Activated CD4-positive, alpha-beta T cell treated with anti-CD3 and anti-CD28 coated beads for 36 hours (primary cell): ENCODE measurements around the gene XIRP1. TPM values are rescaled to one million over a fixed set of nuclear protein-coding genes. Genes with fewer than 3 reads are reported as not detected.

ENCODE experiments used
- ATAC-seq: fragments of 200-7000 bp; cut with Tn5 transposase; one replicate; pipeline ENCODE4 v1.10.0; 2021; ENCODE audit warnings: mild to moderate bottlenecking, moderate library complexity
- CTCF ChIA-PET: fragments of 350-600 bp; sonication (Branson Sonifier 250); formaldehyde crosslinking; loops from one replicate; lab custom pipeline; 2021; ENCODE audit warnings: antibody characterized with exemption; lab: Charles Lee
- POLR2A ChIA-PET: fragments of 350-600 bp; sonication (Branson Sonifier 250); formaldehyde crosslinking; loops from one replicate; lab custom pipeline; 2021; ENCODE audit warnings: antibody characterized with exemption, inconsistent platforms; lab: Charles Lee
- DNase-seq: peaks from one replicate; pipeline ENCODE4 v3.0.0-alpha.2; 2020
- H3K27ac Mint-ChIP-seq: one replicate; pipeline ENCODE4 v1.8.0; 2021; ENCODE audit warnings: mixed read lengths
- H3K27me3 Mint-ChIP-seq: one replicate; pipeline ENCODE4 v1.8.0; 2021; ENCODE audit warnings: mixed read lengths
- H3K36me3 Mint-ChIP-seq: one replicate; pipeline ENCODE4 v1.8.0; 2021; ENCODE audit warnings: low read depth, mixed read lengths
- H3K4me1 Mint-ChIP-seq: one replicate; pipeline ENCODE4 v1.8.0; 2021; ENCODE audit warnings: mixed read lengths
- H3K4me3 Mint-ChIP-seq: one replicate; pipeline ENCODE4 v1.8.0; 2021; ENCODE audit warnings: mild to moderate bottlenecking, moderate library complexity, mixed read lengths
- H3K9me3 Mint-ChIP-seq: one replicate; pipeline ENCODE4 v1.8.0; 2021; ENCODE audit warnings: low read depth, mixed read lengths
- intact Hi-C, 2 experiments: fragments of 100-400 bp; cut with DNase I in 1 of 2; cut with micrococcal nuclease in 1 of 2; formaldehyde crosslinking; loops; one replicate each; pipeline versions ENCODE4 v1.14.2 to v1.15.1; 2022 to 2024; cut with DNase I, micrococcal nuclease
- total RNA-seq, 2 experiments: library from RNA; stranded (reverse); gene quantifications; one replicate each; pipeline ENCODE4 v1.2.3, GENCODE V29; 2021

The XIRP1 gene
- total RNA-seq, 2 experiments from 2014 or later, result 1.4 to 2.2 TPM

DNA sequence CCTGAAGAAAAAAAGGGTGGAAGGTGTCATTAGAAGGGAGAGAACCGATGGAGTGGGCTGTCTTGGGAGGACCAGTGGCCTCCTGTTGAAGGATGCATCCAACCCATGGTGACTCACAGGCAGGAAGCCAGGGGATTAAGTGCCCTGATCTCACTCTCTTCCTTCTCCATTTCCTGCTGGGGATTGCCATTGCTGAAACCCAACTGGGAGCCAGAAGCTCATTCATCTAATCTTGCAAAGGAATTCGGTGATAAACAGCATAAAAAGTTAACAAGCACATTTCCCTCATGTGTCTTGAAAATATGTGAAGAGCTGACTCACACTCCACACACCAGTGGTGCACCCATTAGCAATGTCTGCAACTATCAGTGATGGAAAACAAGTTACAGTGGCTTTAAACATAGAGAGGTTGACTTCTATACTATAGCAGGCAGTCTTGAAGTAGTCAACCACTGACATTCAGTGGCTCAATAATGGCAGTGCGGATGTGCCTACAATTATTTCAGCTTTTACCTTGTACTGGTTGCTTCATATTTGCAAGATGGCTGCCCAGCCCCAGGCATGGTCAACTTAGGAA, 26.2 kb downstream of the XIRP1 start:
- Mint-ChIP-seq H3K4me3 (no peak overlapping the region), H3K9me3 (no peaks in the 10 kb centered on the region), H3K4me1 (peaks cover 16% of the 10 kb centered on the region), H3K36me3 (no peaks in the 10 kb centered on the region), H3K27ac (no peak overlapping the region), H3K27me3 (no peaks in the 10 kb centered on the region)
- ChIA-PET POLR2A (interaction anchor here (1.7 kb wide), 2 partner anchors 11 to 14 kb away, joined by 6 read pairs; no protein-coding TSS in a partner anchor), CTCF (interaction anchor here (1.3 to 3.6 kb wide), 7 partner anchors 8 to 122 kb away, joined by 3 to 17 read pairs (median 8); partner anchors contain the start of gene XIRP1)
- ATAC-seq, result peak; percentile 60
- DNase-seq, result no peak
- intact Hi-C loops, result no loop called here

DNA sequence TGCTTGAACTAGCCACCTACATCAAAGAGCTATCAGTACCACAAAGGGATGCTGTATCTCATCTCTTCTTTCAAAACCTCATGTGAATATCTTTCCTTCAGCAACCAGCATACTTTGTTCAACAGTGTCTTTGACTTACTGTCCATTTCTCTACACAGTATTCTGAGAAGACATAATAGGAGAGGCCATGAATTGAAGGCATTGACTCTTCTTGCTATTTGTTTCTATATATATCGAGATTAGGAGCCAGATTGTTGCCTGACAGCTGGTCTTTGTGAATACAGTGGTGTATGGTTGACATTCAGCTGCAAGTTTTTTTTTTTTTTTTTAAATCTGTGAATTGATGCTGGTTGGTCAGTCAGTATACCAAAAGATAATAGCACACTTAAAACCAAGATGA, 26.9 kb downstream of the XIRP1 start:
- no peak overlapping the region for H3K4me3 Mint-ChIP-seq
- POLR2A ChIA-PET, result no interaction called here
- no peaks in the 10 kb centered on the region for H3K9me3 Mint-ChIP-seq
- DNase-seq (no peak), ATAC-seq (no peak)
- H3K27me3 Mint-ChIP-seq, result no peaks in the 10 kb centered on the region
- intact Hi-C loops, result no loop called here
- peaks cover 16% of the 10 kb centered on the region for H3K4me1 Mint-ChIP-seq
- H3K27ac Mint-ChIP-seq, result no peak overlapping the region
- CTCF ChIA-PET, result interaction anchor here (0.8 to 2.4 kb wide), 3 partner anchors 10 to 26 kb away, joined by 4 to 8 read pairs (median 8); partner anchors contain the start of gene XIRP1
- H3K36me3 Mint-ChIP-seq, result no peaks in the 10 kb centered on the region

- Mint-ChIP-seq H3K4me1 (peaks cover 16% of the 10 kb centered on the region), H3K9me3 (no peaks in the 10 kb centered on the region), H3K4me3 (no peak overlapping the region), H3K27ac (no peak overlapping the region), H3K36me3 (no peaks in the 10 kb centered on the region), H3K27me3 (no peaks in the 10 kb centered on the region)
- CTCF ChIA-PET, result interaction anchor here (0.6 to 1.2 kb wide), 2 partner anchors 127 to 270 kb away, joined by 3 to 4 read pairs; no protein-coding TSS in a partner anchor
- POLR2A ChIA-PET, result no interaction called here
- intact Hi-C loops, result no loop called here
- ATAC-seq, result no peak
- DNase-seq, result no peak
Observed at GRCh38 chr3:39164414-39164813, 28.0 kb downstream of the XIRP1 start.

DNA sequence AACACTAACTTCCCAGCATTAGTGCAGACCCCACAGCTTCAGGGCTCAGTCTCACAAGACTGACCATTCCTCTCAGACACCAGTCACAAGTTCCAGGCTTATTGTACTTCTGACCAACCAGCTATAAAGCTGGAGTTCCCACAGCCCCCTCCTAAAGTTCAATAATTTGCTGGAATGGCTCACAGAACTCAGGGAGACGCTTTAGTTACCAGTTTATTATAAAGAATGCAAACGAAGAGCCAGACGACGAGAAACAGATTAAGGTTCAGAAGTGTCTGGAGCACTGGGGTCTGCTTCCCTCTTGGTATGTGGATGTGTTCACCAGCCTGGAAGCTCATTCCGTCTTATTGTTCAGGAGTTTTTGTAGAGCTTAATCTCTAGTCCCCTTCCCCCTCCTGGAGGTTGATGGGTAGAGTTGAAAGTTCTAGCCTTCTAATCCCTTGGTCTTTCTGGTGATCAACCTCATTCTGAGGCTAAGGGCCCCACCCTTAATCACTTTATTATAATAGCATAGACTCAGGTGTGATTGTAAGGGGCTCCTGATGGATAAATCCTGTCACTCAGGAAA, 34.2 kb downstream of the XIRP1 start:
- Mint-ChIP-seq H3K27me3 (no peaks in the 10 kb centered on the region), H3K9me3 (no peaks in the 10 kb centered on the region), H3K27ac (no peak overlapping the region), H3K36me3 (no peaks in the 10 kb centered on the region), H3K4me3 (no peak overlapping the region), H3K4me1 (peaks cover 23% of the 10 kb centered on the region)
- ChIA-PET CTCF (interaction anchor here (0.9 to 1.3 kb wide), 3 partner anchors 9 to 130 kb away, joined by 3 to 4 read pairs (median 4); no protein-coding TSS in a partner anchor), POLR2A (no interaction called here)
- DNase-seq (no peak), ATAC-seq (no peak)
- intact Hi-C loops, result no loop called here

DNA sequence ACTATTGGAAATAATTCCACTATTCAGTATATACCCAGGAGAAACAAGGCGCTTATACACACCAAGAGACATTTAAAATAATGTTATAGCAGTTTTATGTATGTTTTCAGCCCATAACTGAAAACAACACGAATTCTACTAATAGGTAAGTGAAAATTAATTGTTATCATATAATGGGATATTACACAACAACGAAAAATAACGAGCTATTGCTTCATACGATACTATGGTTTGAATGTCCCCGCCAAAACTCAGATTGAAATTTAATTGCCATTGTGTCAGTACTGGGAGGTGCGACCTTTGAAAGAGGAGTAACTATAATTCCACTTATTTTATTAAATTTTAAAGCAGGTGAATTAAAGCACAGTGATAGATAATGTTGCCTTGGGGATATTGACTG, 35.0 kb downstream of the XIRP1 start:
- peaks cover 23% of the 10 kb centered on the region for H3K4me1 Mint-ChIP-seq
- ChIA-PET CTCF (interaction anchor here (0.7 to 1.5 kb wide), 2 partner anchors 21 to 33 kb away, joined by 3 to 4 read pairs; no protein-coding TSS in a partner anchor), POLR2A (interaction anchor here (0.6 to 0.7 kb wide), 2 partner anchors 81 to 122 kb away, joined by 3 read pairs; no protein-coding TSS in a partner anchor)
- peaks cover 3% of the 10 kb centered on the region for H3K36me3 Mint-ChIP-seq
- no peak for ATAC-seq
- H3K9me3 Mint-ChIP-seq, result no peaks in the 10 kb centered on the region
- no peak for DNase-seq
- no peak overlapping the region for H3K4me3 Mint-ChIP-seq
- no peaks in the 10 kb centered on the region for H3K27me3 Mint-ChIP-seq
- H3K27ac Mint-ChIP-seq, result no peak overlapping the region
- intact Hi-C loops, result no loop called here

GRCh38 chr3:39156421-39156820, 36.0 kb downstream of the XIRP1 start:
- POLR2A ChIA-PET, result no interaction called here
- no peaks in the 10 kb centered on the region for H3K27me3 Mint-ChIP-seq
- H3K9me3 Mint-ChIP-seq, result no peaks in the 10 kb centered on the region
- H3K4me3 Mint-ChIP-seq, result no peak overlapping the region
- H3K36me3 Mint-ChIP-seq, result peaks cover 13% of the 10 kb centered on the region
- CTCF ChIA-PET, result interaction anchor here (1.0 to 1.9 kb wide), 3 partner anchors 10 to 34 kb away, joined by 3 to 8 read pairs (median 4); no protein-coding TSS in a partner anchor
- H3K4me1 Mint-ChIP-seq, result peaks cover 23% of the 10 kb centered on the region
- peak overlapping the region; percentile 40 for H3K27ac Mint-ChIP-seq
- ATAC-seq (no peak), DNase-seq (no peak)
- intact Hi-C loops, result no loop called here

- peak overlapping the region; percentile 74 for H3K4me3 Mint-ChIP-seq
- intact Hi-C loops, result no loop called here
- DNase-seq (peak; percentile 36), ATAC-seq (no peak)
- H3K27ac Mint-ChIP-seq, result peak overlapping the region; percentile 80
- POLR2A ChIA-PET, result interaction anchor here (0.6 kb wide), 1 partner anchor 30 kb away, joined by 3 read pairs; no protein-coding TSS in a partner anchor
- no peaks in the 10 kb centered on the region for H3K27me3 Mint-ChIP-seq
- CTCF ChIA-PET, result interaction anchor here (1.9 kb wide), 1 partner anchor 12 kb away, joined by 8 read pairs; no protein-coding TSS in a partner anchor
- H3K36me3 Mint-ChIP-seq, result peaks cover 32% of the 10 kb centered on the region
- H3K4me1 Mint-ChIP-seq, result peaks cover 42% of the 10 kb centered on the region
- no peaks in the 10 kb centered on the region for H3K9me3 Mint-ChIP-seq
Observed at GRCh38 chr3:39154280-39155021, 37.9 kb downstream of the XIRP1 start.

DNA sequence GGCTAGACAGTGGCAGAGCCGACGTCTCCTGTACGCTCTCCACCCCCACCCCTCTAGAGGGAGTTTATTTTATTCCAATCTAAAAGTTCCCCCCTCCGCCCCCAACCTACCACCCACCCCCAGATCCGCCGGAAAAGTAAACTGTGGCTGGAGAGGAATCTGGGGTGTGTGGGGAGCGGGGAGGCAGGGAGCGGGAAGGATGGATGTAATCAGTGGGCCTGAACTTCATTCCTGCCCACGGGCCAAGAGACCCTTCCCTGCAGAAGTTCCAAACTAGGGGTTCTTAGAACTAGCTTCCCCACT, 38.5 kb downstream of the XIRP1 start:
- H3K27ac Mint-ChIP-seq, result peak overlapping the region; percentile 80
- peak overlapping the region; percentile 74 for H3K4me3 Mint-ChIP-seq
- DNase-seq (no peak), ATAC-seq (no peak)
- peaks cover 38% of the 10 kb centered on the region for H3K36me3 Mint-ChIP-seq
- intact Hi-C loops, result no loop called here
- CTCF ChIA-PET, result no interaction called here
- no peaks in the 10 kb centered on the region for H3K9me3 Mint-ChIP-seq
- no peaks in the 10 kb centered on the region for H3K27me3 Mint-ChIP-seq
- peaks cover 47% of the 10 kb centered on the region for H3K4me1 Mint-ChIP-seq
- POLR2A ChIA-PET, result interaction anchor here (0.6 kb wide), 1 partner anchor 30 kb away, joined by 3 read pairs; no protein-coding TSS in a partner anchor

DNA sequence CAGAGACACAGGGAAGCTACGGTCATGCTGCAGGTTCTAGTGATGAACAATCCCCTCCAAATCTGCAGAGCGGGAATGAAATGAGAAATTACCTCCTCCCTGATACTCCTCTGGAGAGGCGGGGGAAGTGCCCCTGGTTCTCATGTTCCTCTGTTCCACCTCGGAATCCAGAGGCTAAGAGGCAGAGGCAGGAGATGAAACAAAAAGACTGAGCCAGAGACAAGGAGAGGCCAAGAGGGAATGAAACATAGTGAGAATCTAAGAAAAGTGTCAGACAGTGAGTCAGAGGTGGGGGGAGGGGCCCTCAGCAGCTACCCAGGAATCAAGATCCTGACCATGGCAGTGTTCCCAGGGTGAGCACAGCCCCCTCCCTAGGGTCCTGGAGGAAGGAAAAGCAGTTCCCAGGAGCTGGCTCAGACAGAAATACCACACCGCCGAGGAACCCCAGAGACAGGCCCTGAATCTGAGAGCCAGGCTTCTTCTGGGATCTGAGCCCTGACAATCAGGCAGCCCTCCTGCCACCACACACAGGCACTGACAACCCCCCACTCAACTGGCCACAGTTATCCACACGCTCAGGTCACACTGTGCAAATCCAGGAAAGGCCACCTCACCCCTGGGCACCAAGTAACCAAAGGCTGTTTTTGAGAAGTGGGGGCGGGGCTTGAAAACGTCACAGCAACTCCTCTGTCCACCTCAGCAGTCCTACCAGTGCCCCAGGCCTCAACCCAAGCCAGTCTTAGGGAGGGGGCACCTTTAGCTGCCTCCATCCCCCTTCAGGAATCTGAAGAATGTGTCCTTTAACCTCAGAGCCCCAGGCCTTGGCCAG, 41.4 kb downstream of the XIRP1 start:
- intact Hi-C loops, result loop anchor here in 1 of 2 experiments (1.0 kb wide), 1 partner anchor 99 kb away; the partner anchor contains the start of gene WDR48
- CTCF ChIA-PET, result interaction anchor here (0.5 to 0.7 kb wide), 3 partner anchors 17 to 254 kb away, joined by 3 to 4 read pairs (median 3); no protein-coding TSS in a partner anchor
- Mint-ChIP-seq H3K9me3 (no peaks in the 10 kb centered on the region), H3K27ac (peak overlapping the region; percentile 95), H3K27me3 (no peaks in the 10 kb centered on the region), H3K4me3 (peak overlapping the region; percentile 93), H3K36me3 (peaks cover 67% of the 10 kb centered on the region), H3K4me1 (peaks cover 72% of the 10 kb centered on the region)
- DNase-seq, result peak; percentile 86
- POLR2A ChIA-PET, result interaction anchor here (0.8 to 2.7 kb wide), 5 partner anchors 12 to 44 kb away, joined by 3 to 12 read pairs (median 3); partner anchors contain the start of genes GORASP1, TTC21A and XIRP1
- ATAC-seq, result peak; percentile 11

DNA sequence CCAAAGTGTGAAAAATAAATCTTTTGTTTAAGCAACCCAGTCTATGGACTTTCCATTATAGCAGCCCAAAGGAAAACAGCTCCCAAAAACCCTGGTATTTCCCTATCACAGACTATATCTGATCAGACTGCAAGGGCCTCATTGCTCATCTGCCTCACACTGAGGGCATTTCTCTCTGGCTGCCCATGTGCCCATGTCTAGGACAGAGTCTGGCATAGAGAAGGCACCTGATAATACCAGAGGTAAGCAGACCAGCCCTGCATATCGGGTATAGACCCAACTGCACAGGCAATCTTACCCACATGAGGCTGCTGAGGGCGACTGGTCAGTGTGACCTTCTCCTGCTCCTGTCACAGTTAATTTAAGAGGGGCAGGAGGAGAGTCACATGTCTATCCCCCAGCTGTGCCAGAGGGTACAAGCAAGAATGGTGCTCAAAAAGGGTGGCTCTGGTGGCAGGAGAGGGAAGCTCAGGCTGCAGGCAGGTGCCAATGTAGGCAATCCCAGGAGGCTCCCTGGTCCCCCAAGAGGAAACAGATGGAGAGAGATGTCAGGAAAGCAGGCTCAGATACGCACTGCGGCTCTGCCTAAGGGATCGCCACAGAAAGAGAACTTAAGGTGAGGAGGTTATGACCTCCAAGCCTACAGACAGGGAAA, 42.1 kb downstream of the XIRP1 start:
- DNase-seq (peak; percentile 24), ATAC-seq (no peak)
- Mint-ChIP-seq H3K9me3 (no peaks in the 10 kb centered on the region), H3K4me3 (peak overlapping the region; percentile 93), H3K27me3 (no peaks in the 10 kb centered on the region), H3K36me3 (peaks cover 71% of the 10 kb centered on the region), H3K27ac (peak overlapping the region; percentile 95), H3K4me1 (peaks cover 69% of the 10 kb centered on the region)
- intact Hi-C loops, result no loop called here
- CTCF ChIA-PET, result interaction anchor here (0.5 to 1.4 kb wide), 6 partner anchors 18 to 227 kb away, joined by 3 to 4 read pairs (median 3); no protein-coding TSS in a partner anchor
- POLR2A ChIA-PET, result interaction anchor here (0.7 to 2.7 kb wide), 7 partner anchors 11 to 138 kb away, joined by 3 to 12 read pairs (median 3); partner anchors contain the start of genes GORASP1, TTC21A and XIRP1
